Esophagus muscularis mucosa (tissue), 3 donors: ENCODE results near the gene TRIM14.

ENCODE experiments used
- CTCF ChIP-seq, 3 experiments: fragments of 200-600 bp in 2 of 3; fragments of 450-650 bp in 1 of 3; sonication (generic) in 2 of 3; IDR thresholded peaks; one replicate each; pipeline ENCODE4 v1.5.1; 2017 to 2019; ENCODE audit warnings: antibody characterized with exemption in 3 of 3, mild to moderate bottlenecking in 2 of 3, moderate library complexity in 1 of 3
- POLR2A ChIP-seq: fragments of 450-650 bp; IDR thresholded peaks from one replicate; pipeline ENCODE4 v1.6.1; 2017; ENCODE audit warnings: antibody characterized with exemption, moderate library complexity, mild to moderate bottlenecking, low read depth

GRCh38 chr9:98080326-98080725 is 38.7 kb downstream of the TRIM14 start:
- no peak for TF ChIP-seq POLR2A
- TF ChIP-seq CTCF (IDR thresholded peaks at IDR 0.05) = no peak
